Measurements from ENCODE around the gene ATP1A4. TPM values are rescaled to one million over a fixed set of nuclear protein-coding genes. Genes with fewer than 3 reads are reported as not detected.
A peak's percentile ranks its signal among the peaks of the same experiment; 100 is the strongest.

Gene ATP1A4
- total RNA-seq, 1 donor: not detected

DNA sequence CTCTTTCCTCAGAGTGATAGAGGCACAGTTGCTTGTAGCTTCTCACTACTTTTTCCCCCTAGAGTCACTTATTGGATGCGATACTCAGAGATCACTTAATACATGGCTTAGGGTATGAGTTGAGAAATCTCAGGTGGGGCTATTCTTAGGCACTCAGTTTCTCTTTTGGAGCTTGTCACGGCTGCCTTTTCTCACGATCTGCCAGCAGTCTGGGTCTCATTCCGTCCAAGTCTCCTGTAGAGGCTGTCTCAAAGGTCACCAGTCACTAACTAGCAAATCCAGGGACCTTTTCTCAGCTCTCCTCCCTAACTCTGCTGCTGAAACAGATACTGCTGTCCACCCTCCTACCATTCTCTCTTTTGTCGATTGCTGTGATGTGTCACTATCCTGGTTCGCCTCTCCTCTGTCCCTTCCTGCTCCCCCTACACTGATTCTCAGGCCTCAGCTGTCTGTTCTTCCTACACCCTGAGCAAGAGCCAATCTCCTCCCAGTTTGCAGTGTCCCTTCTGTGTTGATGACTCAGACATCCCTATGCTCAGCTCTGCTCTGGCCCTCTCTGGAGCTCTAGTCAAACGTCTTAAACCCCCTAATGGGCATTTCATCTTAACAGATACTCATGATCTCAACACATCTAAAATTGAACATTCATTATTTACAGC lies 23.4 kb upstream of the ATP1A4 start:
- Histone ChIP-seq H3K4me1 (ENCODE audit: insufficient read depth, low read length) (peaks cover 41% of the 10 kb centered on the region), H3K4me2 (ENCODE audit: insufficient read depth, low read length) (peak overlapping the region; percentile 29), H3K4me3 (ENCODE audit: insufficient read depth, low read length) (no peak overlapping the region), H3K79me2 (ENCODE audit: insufficient read depth, low read length) (no peaks in the 10 kb centered on the region), H3K27ac (ENCODE audit: low read depth, low read length) (no peak overlapping the region), H2AFZ (ENCODE audit: low read length) (peak overlapping the region; percentile 63), H3K27me3 (ENCODE audit: insufficient read depth, low read length) (peaks cover 16% of the 10 kb centered on the region), H3K9me3 (ENCODE audit: low read depth, low read length) (no peaks in the 10 kb centered on the region), H4K20me1 (ENCODE audit: insufficient read depth, low read length) (no peaks in the 10 kb centered on the region), H3K36me3 (ENCODE audit: insufficient read depth, low read length) (no peaks in the 10 kb centered on the region)
- peak; percentile 96 for DNase-seq (ENCODE audit: insufficient read length, low spot score, missing footprints)
- TF ChIP-seq, protein P1, sequence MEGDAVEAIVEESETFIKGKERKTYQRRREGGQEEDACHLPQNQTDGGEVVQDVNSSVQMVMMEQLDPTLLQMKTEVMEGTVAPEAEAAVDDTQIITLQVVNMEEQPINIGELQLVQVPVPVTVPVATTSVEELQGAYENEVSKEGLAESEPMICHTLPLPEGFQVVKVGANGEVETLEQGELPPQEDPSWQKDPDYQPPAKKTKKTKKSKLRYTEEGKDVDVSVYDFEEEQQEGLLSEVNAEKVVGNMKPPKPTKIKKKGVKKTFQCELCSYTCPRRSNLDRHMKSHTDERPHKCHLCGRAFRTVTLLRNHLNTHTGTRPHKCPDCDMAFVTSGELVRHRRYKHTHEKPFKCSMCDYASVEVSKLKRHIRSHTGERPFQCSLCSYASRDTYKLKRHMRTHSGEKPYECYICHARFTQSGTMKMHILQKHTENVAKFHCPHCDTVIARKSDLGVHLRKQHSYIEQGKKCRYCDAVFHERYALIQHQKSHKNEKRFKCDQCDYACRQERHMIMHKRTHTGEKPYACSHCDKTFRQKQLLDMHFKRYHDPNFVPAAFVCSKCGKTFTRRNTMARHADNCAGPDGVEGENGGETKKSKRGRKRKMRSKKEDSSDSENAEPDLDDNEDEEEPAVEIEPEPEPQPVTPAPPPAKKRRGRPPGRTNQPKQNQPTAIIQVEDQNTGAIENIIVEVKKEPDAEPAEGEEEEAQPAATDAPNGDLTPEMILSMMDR (IDR thresholded peaks at IDR 0.05; ENCODE audit: extremely low read depth, low read depth, low read length): no peak

DNA sequence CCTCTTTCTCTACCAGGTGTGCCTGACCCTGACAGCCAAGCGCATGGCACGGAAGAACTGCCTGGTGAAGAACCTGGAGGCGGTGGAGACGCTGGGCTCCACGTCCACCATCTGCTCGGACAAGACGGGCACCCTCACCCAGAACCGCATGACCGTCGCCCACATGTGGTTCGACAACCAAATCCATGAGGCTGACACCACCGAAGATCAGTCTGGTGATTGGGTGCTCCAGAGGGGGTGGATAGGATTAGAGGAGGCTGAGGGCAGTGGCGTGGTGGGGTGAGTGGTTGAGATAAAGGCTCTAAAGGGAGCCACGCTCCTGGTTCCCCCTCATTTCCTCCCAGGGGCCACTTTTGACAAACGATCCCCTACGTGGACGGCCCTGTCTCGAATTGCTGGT lies 22.8 kb upstream of the ATP1A4 start:
- TF ChIP-seq, protein P1 (IDR thresholded peaks at IDR 0.05; ENCODE audit: extremely low read depth, low read depth, low read length): no peak
- H4K20me1 ChIP-seq (ENCODE audit: insufficient read depth, low read length): no peaks in the 10 kb centered on the region
- H2AFZ ChIP-seq (ENCODE audit: low read length): no peak overlapping the region
- no peaks in the 10 kb centered on the region for H3K9me3 ChIP-seq (ENCODE audit: low read depth, low read length)
- no peak overlapping the region for H3K4me2 ChIP-seq (ENCODE audit: insufficient read depth, low read length)
- DNase-seq (ENCODE audit: insufficient read length, low spot score, missing footprints): no peak
- peaks cover 41% of the 10 kb centered on the region for H3K4me1 ChIP-seq (ENCODE audit: insufficient read depth, low read length)
- no peak overlapping the region for H3K4me3 ChIP-seq (ENCODE audit: insufficient read depth, low read length)
- no peaks in the 10 kb centered on the region for H3K36me3 ChIP-seq (ENCODE audit: insufficient read depth, low read length)
- H3K27ac ChIP-seq (ENCODE audit: low read depth, low read length): no peak overlapping the region
- H3K79me2 ChIP-seq (ENCODE audit: insufficient read depth, low read length): no peaks in the 10 kb centered on the region
- peaks cover 19% of the 10 kb centered on the region for H3K27me3 ChIP-seq (ENCODE audit: insufficient read depth, low read length)

DNA sequence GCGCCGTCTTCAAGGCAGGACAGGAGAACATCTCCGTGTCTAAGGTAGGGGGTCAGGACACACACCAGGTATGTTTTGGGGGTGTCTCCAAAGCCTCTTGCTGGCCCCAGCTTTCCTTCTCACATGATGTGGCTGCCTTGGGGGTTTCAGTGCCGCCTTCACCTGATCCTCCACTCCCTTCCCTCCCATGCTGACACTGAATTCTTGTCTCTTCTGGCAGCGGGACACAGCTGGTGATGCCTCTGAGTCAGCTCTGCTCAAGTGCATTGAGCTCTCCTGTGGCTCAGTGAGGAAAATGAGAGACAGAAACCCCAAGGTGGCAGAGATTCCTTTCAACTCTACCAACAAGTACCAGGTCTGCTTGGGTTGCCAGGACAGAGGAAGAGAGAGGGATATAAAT lies 22.4 kb upstream of the ATP1A4 start:
- peak; percentile 84 for DNase-seq (ENCODE audit: insufficient read length, low spot score, missing footprints)

DNA sequence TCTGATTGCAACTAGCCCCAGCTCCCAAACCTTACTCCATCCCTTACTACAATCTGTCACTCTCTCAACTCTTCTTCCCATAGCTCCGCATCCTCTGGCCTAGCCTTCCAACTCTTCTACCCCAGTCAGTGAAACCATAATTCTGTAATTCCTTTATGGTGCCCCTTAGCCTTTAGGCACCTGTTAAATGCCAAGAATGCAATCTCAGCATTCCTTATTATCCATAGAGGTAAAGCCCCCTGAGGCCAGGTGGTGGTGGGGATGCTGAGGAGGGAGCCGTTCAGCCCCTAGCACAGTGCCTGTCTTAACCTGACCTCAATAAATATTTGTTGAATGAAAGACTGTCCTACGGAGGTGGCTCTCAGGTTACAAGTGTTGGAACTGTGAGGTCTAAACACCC lies 21.8 kb upstream of the ATP1A4 start:
- H3K4me3 ChIP-seq (ENCODE audit: insufficient read depth, low read length): no peak overlapping the region
- H3K4me2 ChIP-seq (ENCODE audit: insufficient read depth, low read length): no peak overlapping the region
- TF ChIP-seq, protein P1 (IDR thresholded peaks at IDR 0.05; ENCODE audit: extremely low read depth, low read depth, low read length): no peak
- no peak for DNase-seq (ENCODE audit: insufficient read length, low spot score, missing footprints)
- H2AFZ ChIP-seq (ENCODE audit: low read length): no peak overlapping the region
- H4K20me1 ChIP-seq (ENCODE audit: insufficient read depth, low read length): no peaks in the 10 kb centered on the region
- no peak overlapping the region for H3K27ac ChIP-seq (ENCODE audit: low read depth, low read length)
- H3K9me3 ChIP-seq (ENCODE audit: low read depth, low read length): no peaks in the 10 kb centered on the region
- peaks cover 19% of the 10 kb centered on the region for H3K27me3 ChIP-seq (ENCODE audit: insufficient read depth, low read length)
- H3K79me2 ChIP-seq (ENCODE audit: insufficient read depth, low read length): no peaks in the 10 kb centered on the region
- H3K4me1 ChIP-seq (ENCODE audit: insufficient read depth, low read length): peaks cover 36% of the 10 kb centered on the region
- H3K36me3 ChIP-seq (ENCODE audit: insufficient read depth, low read length): no peaks in the 10 kb centered on the region

More for the DNA sequence above, 22.4 kb upstream of the ATP1A4 start:
- H3K4me3 ChIP-seq (ENCODE audit: insufficient read depth, low read length): no peak overlapping the region
- H3K36me3 ChIP-seq (ENCODE audit: insufficient read depth, low read length): no peaks in the 10 kb centered on the region
- H3K27me3 ChIP-seq (ENCODE audit: insufficient read depth, low read length): peaks cover 19% of the 10 kb centered on the region
- no peak overlapping the region for H3K27ac ChIP-seq (ENCODE audit: low read depth, low read length)
- H4K20me1 ChIP-seq (ENCODE audit: insufficient read depth, low read length): no peaks in the 10 kb centered on the region
- H3K9me3 ChIP-seq (ENCODE audit: low read depth, low read length): no peaks in the 10 kb centered on the region
- TF ChIP-seq, protein P1 (IDR thresholded peaks at IDR 0.05; ENCODE audit: extremely low read depth, low read depth, low read length): no peak
- H3K4me2 ChIP-seq (ENCODE audit: insufficient read depth, low read length): no peak overlapping the region
- peaks cover 41% of the 10 kb centered on the region for H3K4me1 ChIP-seq (ENCODE audit: insufficient read depth, low read length)
- no peaks in the 10 kb centered on the region for H3K79me2 ChIP-seq (ENCODE audit: insufficient read depth, low read length)
- no peak overlapping the region for H2AFZ ChIP-seq (ENCODE audit: low read length)

All from osteoblast (primary cell).